B cell (primary cell): Measurements from ENCODE around the gene AGRP.

ENCODE experiments used
- EZH2 ChIP-seq: IDR thresholded peaks from 2 replicates; pipeline ENCODE4 v1.6.1; 2012; ENCODE audit warnings: borderline replicate concordance, low read depth, mild to moderate bottlenecking, moderate library complexity, low read length; ENCODE audit not compliant: insufficient read depth, poor library complexity, severe bottlenecking
- TF ChIP-seq, protein P1 (sequence below): fragments of 200-600 bp; IDR thresholded peaks from one replicate; pipeline ENCODE4 v1.8.0; 2022; ENCODE audit warnings: antibody characterized with exemption, mild to moderate bottlenecking

- TF ChIP-seq, protein P1, sequence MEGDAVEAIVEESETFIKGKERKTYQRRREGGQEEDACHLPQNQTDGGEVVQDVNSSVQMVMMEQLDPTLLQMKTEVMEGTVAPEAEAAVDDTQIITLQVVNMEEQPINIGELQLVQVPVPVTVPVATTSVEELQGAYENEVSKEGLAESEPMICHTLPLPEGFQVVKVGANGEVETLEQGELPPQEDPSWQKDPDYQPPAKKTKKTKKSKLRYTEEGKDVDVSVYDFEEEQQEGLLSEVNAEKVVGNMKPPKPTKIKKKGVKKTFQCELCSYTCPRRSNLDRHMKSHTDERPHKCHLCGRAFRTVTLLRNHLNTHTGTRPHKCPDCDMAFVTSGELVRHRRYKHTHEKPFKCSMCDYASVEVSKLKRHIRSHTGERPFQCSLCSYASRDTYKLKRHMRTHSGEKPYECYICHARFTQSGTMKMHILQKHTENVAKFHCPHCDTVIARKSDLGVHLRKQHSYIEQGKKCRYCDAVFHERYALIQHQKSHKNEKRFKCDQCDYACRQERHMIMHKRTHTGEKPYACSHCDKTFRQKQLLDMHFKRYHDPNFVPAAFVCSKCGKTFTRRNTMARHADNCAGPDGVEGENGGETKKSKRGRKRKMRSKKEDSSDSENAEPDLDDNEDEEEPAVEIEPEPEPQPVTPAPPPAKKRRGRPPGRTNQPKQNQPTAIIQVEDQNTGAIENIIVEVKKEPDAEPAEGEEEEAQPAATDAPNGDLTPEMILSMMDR, result no peak
- no peak for TF ChIP-seq EZH2
These were observed 50.1 kb downstream of the AGRP start for GRCh38 chr16:67433131-67433719.
